Spleen (tissue), 7 donors: Measurements from ENCODE around the gene GM2A.

ENCODE experiments used
- POLR2AphosphoS5 ChIP-seq, 3 donors: sonication (generic); formaldehyde crosslinking; IDR thresholded peaks; one replicate each; pipeline ENCODE4 v1.5.1; 2017; ENCODE audit warnings: antibody characterized with exemption in 3 of 3
- TF ChIP-seq, protein P1 (sequence below), 11 experiments: fragments of 200-600 bp in 7 of 11; fragments of 450-650 bp in 4 of 11; sonication (generic) in 4 of 11; IDR thresholded peaks in 8 of 11; conservative IDR thresholded peaks in 3 of 11; 1 replicate in 7 of 11; 2 replicates in 4 of 11; pipeline versions ENCODE4 v1.4.0 to v1.8.0; 2016 to 2021; ENCODE audit warnings: antibody characterized with exemption in 11 of 11, inconsistent platforms in 4 of 11, mild to moderate bottlenecking in 1 of 11
- donor health status: DM: no; HTN: no; CAD: no; lungs with moderate emphysema.
- donor health status: DM: no; HTN: no; CAD: no.
- donor health status: DM: no; HTN: no; CAD: no.

DNA sequence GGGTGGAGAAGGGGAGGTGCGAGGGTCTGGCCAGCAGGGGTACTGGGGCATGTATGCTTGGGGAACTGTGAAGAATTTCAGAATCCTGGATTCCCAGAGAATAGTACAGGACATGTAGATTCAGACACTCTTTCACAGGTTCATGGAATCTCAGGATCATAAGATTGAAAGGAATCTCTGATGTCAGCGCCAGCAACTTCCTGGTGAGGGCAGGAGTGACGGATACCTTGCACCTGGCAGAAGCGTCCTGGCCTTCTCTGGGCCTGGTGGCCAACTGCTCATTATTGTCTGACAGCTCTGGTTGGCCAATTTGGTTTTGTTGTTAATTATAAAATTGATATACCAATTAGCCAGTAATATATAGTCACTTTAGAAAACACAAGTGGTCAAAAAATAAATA lies 6.9 kb downstream of the GM2A start:
- no peak for TF ChIP-seq POLR2AphosphoS5 (IDR thresholded peaks at IDR 0.05)
- TF ChIP-seq, protein P1, sequence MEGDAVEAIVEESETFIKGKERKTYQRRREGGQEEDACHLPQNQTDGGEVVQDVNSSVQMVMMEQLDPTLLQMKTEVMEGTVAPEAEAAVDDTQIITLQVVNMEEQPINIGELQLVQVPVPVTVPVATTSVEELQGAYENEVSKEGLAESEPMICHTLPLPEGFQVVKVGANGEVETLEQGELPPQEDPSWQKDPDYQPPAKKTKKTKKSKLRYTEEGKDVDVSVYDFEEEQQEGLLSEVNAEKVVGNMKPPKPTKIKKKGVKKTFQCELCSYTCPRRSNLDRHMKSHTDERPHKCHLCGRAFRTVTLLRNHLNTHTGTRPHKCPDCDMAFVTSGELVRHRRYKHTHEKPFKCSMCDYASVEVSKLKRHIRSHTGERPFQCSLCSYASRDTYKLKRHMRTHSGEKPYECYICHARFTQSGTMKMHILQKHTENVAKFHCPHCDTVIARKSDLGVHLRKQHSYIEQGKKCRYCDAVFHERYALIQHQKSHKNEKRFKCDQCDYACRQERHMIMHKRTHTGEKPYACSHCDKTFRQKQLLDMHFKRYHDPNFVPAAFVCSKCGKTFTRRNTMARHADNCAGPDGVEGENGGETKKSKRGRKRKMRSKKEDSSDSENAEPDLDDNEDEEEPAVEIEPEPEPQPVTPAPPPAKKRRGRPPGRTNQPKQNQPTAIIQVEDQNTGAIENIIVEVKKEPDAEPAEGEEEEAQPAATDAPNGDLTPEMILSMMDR (IDR thresholded peaks at IDR 0.05 in 8 of 11, conservative IDR thresholded peaks at IDR 0.05 in 3 of 11) = no peak
